H7 (cell line): ENCODE results near the gene GATD1. TPM values are rescaled to one million over a fixed set of nuclear protein-coding genes. Genes with fewer than 3 reads are reported as not detected.

ENCODE experiments used
- total RNA-seq: library from RNA; depleted of rRNA; stranded (reverse); fragments of >200 nt; shearing (Covaris generic); gene quantifications from 2 replicates; pipeline ENCODE4 v1.2.3, GENCODE V29; 2014; rRNA removed

Gene GATD1
- total RNA-seq, 1 experiment from 2014 or later: 48.7 TPM

Other genes starting within 250 kb of the GATD1 start
- gene HRAS, start 241.9 kb downstream of the GATD1 start, total RNA-seq: 27.1 and 57.9 TPM in 2 replicates
- gene LRRC56, start 240.0 kb downstream of the GATD1 start, total RNA-seq: 1.3 and 1.5 TPM in 2 replicates
- 2.7 and 4.0 TPM in 2 replicates for gene LMNTD2, start 216.7 kb downstream of the GATD1 start, total RNA-seq
- 28.2 and 37.0 TPM in 2 replicates for gene RASSF7, start 216.5 kb downstream of the GATD1 start, total RNA-seq
- gene PHRF1, start 201.0 kb downstream of the GATD1 start, total RNA-seq: 37.5 and 42.1 TPM in 2 replicates
- 13.6 and 14.6 TPM in 2 replicates for gene IRF7, start 161.5 kb downstream of the GATD1 start, total RNA-seq
- gene CDHR5, start 152.5 kb downstream of the GATD1 start, total RNA-seq: not detected in 2 replicates
- not detected in 2 replicates for gene SCT, start 150.3 kb downstream of the GATD1 start, total RNA-seq
- 1.8 and 2.1 TPM in 2 replicates for gene DRD4, start 140.2 kb downstream of the GATD1 start, total RNA-seq
- gene DEAF1, start 82.3 kb downstream of the GATD1 start, total RNA-seq: 69.0 and 74.6 TPM in 2 replicates
- 27.0 and 36.0 TPM in 2 replicates for gene TMEM80, start 81.7 kb downstream of the GATD1 start, total RNA-seq
- gene EPS8L2, start 71.3 kb downstream of the GATD1 start, total RNA-seq: 3.7 and 18.8 TPM in 2 replicates
- 264 and 269 TPM in 2 replicates for gene TALDO1, start 30.0 kb downstream of the GATD1 start, total RNA-seq
- gene CEND1, start 12.6 kb upstream of the GATD1 start, total RNA-seq: 0.14 TPM in 1 of 2 replicates, not detected in the other
- gene SLC25A22, start 20.8 kb upstream of the GATD1 start, total RNA-seq: 25.2 and 25.6 TPM in 2 replicates
- 16.8 and 31.0 TPM in 2 replicates for gene PIDD1, start 27.7 kb upstream of the GATD1 start, total RNA-seq
- gene RPLP2, start 32.5 kb upstream of the GATD1 start, total RNA-seq: 786 and 794 TPM in 2 replicates
- gene PNPLA2, start 41.4 kb upstream of the GATD1 start, total RNA-seq: 15.7 and 28.7 TPM in 2 replicates
- gene CRACR2B, start 50.4 kb upstream of the GATD1 start, total RNA-seq: 20.2 and 35.8 TPM in 2 replicates
- 175 and 190 TPM in 2 replicates for gene CD151, start 55.5 kb upstream of the GATD1 start, total RNA-seq
- 96.1 and 135 TPM in 2 replicates for gene POLR2L, start 65.0 kb upstream of the GATD1 start, total RNA-seq
- gene TSPAN4, start 65.4 kb upstream of the GATD1 start, total RNA-seq: 101 and 117 TPM in 2 replicates
- gene CHID1, start 133.3 kb upstream of the GATD1 start, total RNA-seq: 36.9 and 38.1 TPM in 2 replicates
- gene AP2A2, start 148.4 kb upstream of the GATD1 start, total RNA-seq: 36.1 and 46.8 TPM in 2 replicates